Measurements from ENCODE around the gene SRCAP.

DNA sequence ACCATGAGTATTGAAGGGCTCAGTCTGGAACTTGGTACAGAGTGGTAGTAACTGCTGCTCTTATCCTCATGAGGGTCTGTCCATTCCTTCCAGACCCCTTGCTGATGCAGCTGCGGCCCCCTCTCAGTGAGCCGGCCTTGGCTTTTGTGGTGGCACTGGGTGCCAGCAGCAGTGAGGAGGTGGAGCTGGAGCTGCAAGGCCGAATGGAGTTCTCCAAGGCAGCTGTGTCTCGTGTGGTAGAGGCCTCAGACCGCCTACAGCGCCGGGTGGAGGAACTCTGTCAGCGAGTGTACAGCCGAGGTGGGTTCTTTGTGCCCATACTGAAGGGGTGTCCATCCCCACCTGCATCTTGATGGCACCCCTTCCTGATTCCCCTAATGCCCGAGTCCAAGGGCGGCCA lies 65.1 kb downstream of the SRCAP start:
- TF ChIP-seq, protein P1, sequence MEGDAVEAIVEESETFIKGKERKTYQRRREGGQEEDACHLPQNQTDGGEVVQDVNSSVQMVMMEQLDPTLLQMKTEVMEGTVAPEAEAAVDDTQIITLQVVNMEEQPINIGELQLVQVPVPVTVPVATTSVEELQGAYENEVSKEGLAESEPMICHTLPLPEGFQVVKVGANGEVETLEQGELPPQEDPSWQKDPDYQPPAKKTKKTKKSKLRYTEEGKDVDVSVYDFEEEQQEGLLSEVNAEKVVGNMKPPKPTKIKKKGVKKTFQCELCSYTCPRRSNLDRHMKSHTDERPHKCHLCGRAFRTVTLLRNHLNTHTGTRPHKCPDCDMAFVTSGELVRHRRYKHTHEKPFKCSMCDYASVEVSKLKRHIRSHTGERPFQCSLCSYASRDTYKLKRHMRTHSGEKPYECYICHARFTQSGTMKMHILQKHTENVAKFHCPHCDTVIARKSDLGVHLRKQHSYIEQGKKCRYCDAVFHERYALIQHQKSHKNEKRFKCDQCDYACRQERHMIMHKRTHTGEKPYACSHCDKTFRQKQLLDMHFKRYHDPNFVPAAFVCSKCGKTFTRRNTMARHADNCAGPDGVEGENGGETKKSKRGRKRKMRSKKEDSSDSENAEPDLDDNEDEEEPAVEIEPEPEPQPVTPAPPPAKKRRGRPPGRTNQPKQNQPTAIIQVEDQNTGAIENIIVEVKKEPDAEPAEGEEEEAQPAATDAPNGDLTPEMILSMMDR (IDR thresholded peaks at IDR 0.05) = no peak
- no peak for TF ChIP-seq POLR2A (IDR thresholded peaks at IDR 0.05)

Measured in sigmoid colon (tissue), 3 donors.